GM18526 (cell line): ENCODE data around the gene NOD1.

Source experiments
- POLR2A ChIP-seq: IDR thresholded peaks from 3 replicates; pipeline ENCODE4 v1.6.1; 2011; ENCODE audit not compliant: insufficient read length; ENCODE audit errors: extremely low read depth

Gene NOD1

GRCh38 chr7:30378275-30378674 is 100.3 kb downstream of the NOD1 start:
- TF ChIP-seq POLR2A: no peak
